ENCODE measurements around the gene KIZ. TPM values are rescaled to one million over a fixed set of nuclear protein-coding genes. Genes with fewer than 3 reads are reported as not detected.

The KIZ gene
- total RNA-seq, 1 experiment from 2014 or later = 9.1 TPM

DNA sequence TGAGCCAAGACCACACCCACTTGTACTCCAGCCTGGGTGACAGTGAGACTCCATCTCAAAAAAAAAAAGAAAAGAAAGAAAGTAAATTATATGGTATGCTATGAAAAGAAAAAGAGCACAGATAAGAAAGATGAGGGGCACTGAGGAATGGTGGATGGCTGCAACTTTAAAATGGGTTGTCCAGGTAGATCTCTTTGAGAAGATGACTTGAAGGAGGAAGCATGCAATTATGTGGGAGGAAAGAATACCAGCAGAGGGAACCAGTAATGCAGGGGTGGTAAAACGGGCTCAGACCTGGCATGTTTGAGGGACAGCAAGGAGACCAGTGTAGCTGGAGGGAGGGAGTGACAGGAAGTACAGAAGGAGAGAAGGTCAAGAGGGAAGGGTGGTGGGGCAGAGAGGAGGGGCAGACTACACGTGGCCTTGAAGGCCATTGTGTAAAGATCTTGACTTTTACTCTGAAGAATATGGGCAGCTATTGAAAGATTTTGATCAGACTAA lies 42.0 kb upstream of the KIZ start:
- Histone ChIP-seq H3K27ac (ENCODE audit: low read depth, low read length, poor library complexity, severe bottlenecking) (no peak overlapping the region), H3K9me3 (ENCODE audit: low read depth, low read length, poor library complexity, severe bottlenecking) (no peaks in the 10 kb centered on the region), H3K36me3 (ENCODE audit: insufficient read depth, low read length, poor library complexity, severe bottlenecking) (no peaks in the 10 kb centered on the region), H3K27me3 (replicated peaks; ENCODE audit: insufficient read depth, low read depth, low read length, poor library complexity) (peaks cover 47% of the 10 kb centered on the region), H3K4me3 (ENCODE audit: low read depth, low read length, poor library complexity, severe bottlenecking) (no peak overlapping the region), H3K4me1 (ENCODE audit: insufficient read depth, low read length, poor library complexity, severe bottlenecking) (no peaks in the 10 kb centered on the region)
- TF ChIP-seq, protein P1, sequence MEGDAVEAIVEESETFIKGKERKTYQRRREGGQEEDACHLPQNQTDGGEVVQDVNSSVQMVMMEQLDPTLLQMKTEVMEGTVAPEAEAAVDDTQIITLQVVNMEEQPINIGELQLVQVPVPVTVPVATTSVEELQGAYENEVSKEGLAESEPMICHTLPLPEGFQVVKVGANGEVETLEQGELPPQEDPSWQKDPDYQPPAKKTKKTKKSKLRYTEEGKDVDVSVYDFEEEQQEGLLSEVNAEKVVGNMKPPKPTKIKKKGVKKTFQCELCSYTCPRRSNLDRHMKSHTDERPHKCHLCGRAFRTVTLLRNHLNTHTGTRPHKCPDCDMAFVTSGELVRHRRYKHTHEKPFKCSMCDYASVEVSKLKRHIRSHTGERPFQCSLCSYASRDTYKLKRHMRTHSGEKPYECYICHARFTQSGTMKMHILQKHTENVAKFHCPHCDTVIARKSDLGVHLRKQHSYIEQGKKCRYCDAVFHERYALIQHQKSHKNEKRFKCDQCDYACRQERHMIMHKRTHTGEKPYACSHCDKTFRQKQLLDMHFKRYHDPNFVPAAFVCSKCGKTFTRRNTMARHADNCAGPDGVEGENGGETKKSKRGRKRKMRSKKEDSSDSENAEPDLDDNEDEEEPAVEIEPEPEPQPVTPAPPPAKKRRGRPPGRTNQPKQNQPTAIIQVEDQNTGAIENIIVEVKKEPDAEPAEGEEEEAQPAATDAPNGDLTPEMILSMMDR (conservative IDR thresholded peaks at IDR 0.05; ENCODE audit: low read depth, low read length) = no peak
- no peak for TF ChIP-seq EZH2 (IDR thresholded peaks at IDR 0.05; ENCODE audit: borderline replicate concordance, low read depth, low read length, poor library complexity, severe bottlenecking)
- POLR2A ChIA-PET (ENCODE audit: low non-redundant PET) = no interaction called here
- no TSS peak for BruUV-seq (replicated peaks)
- DNase-seq (ENCODE audit: low spot score) = no peak
- CTCF ChIA-PET = no interaction called here
- intact Hi-C loops (cut with micrococcal nuclease; ENCODE audit: unreplicated experiment) = no loop called here

DNA sequence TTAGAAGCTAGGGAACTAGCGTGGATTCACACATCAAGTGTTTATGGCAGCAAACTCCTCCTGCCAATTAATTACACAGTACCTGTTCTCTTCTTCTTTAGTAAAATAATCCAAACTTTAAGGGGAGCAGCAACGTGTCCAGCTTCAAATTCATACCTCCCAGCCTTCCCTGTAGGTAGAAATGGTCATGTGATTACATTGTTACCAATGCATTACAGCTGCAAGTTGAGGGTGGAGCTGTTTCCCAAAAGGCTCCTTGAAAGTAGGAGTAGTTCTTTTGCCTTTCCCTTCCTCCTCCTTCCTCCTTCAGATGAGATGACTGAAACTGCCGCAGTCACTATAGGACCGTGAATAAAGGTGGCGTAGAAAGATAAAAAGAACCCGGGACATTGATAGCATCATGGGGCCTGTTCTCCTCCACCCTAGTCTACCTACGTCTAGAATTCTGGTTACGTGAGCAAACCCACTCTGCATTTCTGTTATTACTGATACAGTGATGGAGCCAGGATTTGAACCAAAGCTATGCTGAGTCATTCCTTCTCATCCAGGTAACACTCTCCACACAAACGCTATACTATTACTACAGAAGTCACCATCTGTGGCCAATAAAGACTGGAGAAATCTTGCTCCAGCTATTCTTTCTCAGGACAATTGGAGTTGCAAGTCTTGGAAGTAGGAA lies 37.9 kb upstream of the KIZ start:
- POLR2A ChIA-PET (ENCODE audit: low non-redundant PET) = interaction anchor here (0.6 kb wide), 1 partner anchor 13 kb away, joined by 3 read pairs; no protein-coding TSS in a partner anchor
- H3K4me3 ChIP-seq (ENCODE audit: low read depth, low read length, poor library complexity, severe bottlenecking) = no peak overlapping the region
- no peaks in the 10 kb centered on the region for H3K36me3 ChIP-seq (ENCODE audit: insufficient read depth, low read length, poor library complexity, severe bottlenecking)
- H3K9me3 ChIP-seq (ENCODE audit: low read depth, low read length, poor library complexity, severe bottlenecking) = no peaks in the 10 kb centered on the region
- DNase-seq (ENCODE audit: low spot score) = no peak
- H3K27me3 ChIP-seq (replicated peaks; ENCODE audit: insufficient read depth, low read depth, low read length, poor library complexity) = peaks cover 69% of the 10 kb centered on the region
- intact Hi-C loops (cut with micrococcal nuclease; ENCODE audit: unreplicated experiment) = no loop called here
- no peak for TF ChIP-seq EZH2 (IDR thresholded peaks at IDR 0.05; ENCODE audit: borderline replicate concordance, low read depth, low read length, poor library complexity, severe bottlenecking)
- TF ChIP-seq, protein P1 (conservative IDR thresholded peaks at IDR 0.05; ENCODE audit: low read depth, low read length) = no peak
- CTCF ChIA-PET = no interaction called here
- BruUV-seq (replicated peaks) = no TSS peak
- H3K4me1 ChIP-seq (ENCODE audit: insufficient read depth, low read length, poor library complexity, severe bottlenecking) = peaks cover 6% of the 10 kb centered on the region
- no peak overlapping the region for H3K27ac ChIP-seq (ENCODE audit: low read depth, low read length, poor library complexity, severe bottlenecking)

DNA sequence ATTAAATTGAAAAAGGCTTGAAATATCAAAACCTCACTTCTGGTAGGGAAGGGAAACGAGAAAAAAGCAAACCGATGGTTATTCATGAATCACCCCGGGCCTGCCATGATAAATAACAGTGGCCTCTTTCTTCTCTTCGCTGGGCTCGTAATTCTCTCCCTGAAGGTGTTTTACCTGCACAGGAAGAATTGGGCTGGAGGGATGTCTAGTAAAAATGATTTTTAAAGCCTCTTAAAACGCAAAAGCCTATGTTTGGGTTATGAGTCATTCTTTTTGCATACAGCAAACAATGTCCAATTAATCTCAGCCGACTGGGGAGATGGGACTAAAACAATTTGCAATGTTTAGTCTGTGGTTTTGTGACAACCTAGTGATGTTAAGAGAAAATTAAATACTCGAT lies 36.5 kb upstream of the KIZ start:
- no peaks in the 10 kb centered on the region for H3K36me3 ChIP-seq (ENCODE audit: insufficient read depth, low read length, poor library complexity, severe bottlenecking)
- H3K4me3 ChIP-seq (ENCODE audit: low read depth, low read length, poor library complexity, severe bottlenecking) = no peak overlapping the region
- H3K4me1 ChIP-seq (ENCODE audit: insufficient read depth, low read length, poor library complexity, severe bottlenecking) = peaks cover 6% of the 10 kb centered on the region
- no peak for TF ChIP-seq EZH2 (IDR thresholded peaks at IDR 0.05; ENCODE audit: borderline replicate concordance, low read depth, low read length, poor library complexity, severe bottlenecking)
- no peak overlapping the region for H3K27ac ChIP-seq (ENCODE audit: low read depth, low read length, poor library complexity, severe bottlenecking)
- BruUV-seq (replicated peaks) = no TSS peak
- no peak for DNase-seq (ENCODE audit: low spot score)
- ChIA-PET POLR2A (ENCODE audit: low non-redundant PET) (no interaction called here), CTCF (no interaction called here)
- H3K9me3 ChIP-seq (ENCODE audit: low read depth, low read length, poor library complexity, severe bottlenecking) = no peaks in the 10 kb centered on the region
- intact Hi-C loops (cut with micrococcal nuclease; ENCODE audit: unreplicated experiment) = no loop called here
- peaks cover 81% of the 10 kb centered on the region for H3K27me3 ChIP-seq (replicated peaks; ENCODE audit: insufficient read depth, low read depth, low read length, poor library complexity)

Data from A673 (cell line).